GM18951 (cell line): ENCODE measurements around the gene CDH4.

Source experiments
- POLR2A ChIP-seq: IDR thresholded peaks from 4 replicates; pipeline ENCODE4 v1.6.1; 2011; ENCODE audit warnings: mild to moderate bottlenecking; ENCODE audit not compliant: insufficient read length, insufficient read depth; ENCODE audit errors: extremely low read depth
- in situ Hi-C: fragments of 300-500 bp; cut with MboI; formaldehyde crosslinking; loops from one replicate; pipeline ENCODE4 v1.12.0; 2022; ENCODE audit warnings: low sequenced_read_pairs, mixed read lengths, inconsistent platforms; ENCODE audit not compliant: unreplicated experiment

CDH4 gene

GRCh38 chr20:61801428-61801827 lies 549.4 kb downstream of the CDH4 start:
- TF ChIP-seq POLR2A = no peak
- in situ Hi-C loops = no loop called here

- TF ChIP-seq POLR2A = no peak
- in situ Hi-C loops = no loop called here
Measured at GRCh38 chr20:61801857-61802442, 549.9 kb downstream of the CDH4 start.

GRCh38 chr20:61802721-61803311 lies 550.8 kb downstream of the CDH4 start:
- TF ChIP-seq POLR2A = no peak
- in situ Hi-C loops = no loop called here

- in situ Hi-C loops = no loop called here
Measured at GRCh38 chr20:61803416-61803914, 551.4 kb downstream of the CDH4 start.

GRCh38 chr20:61803915-61804751 lies 552.1 kb downstream of the CDH4 start:
- in situ Hi-C loops = no loop called here
- no peak for TF ChIP-seq POLR2A

More at GRCh38 chr20:61803416-61803914, 551.4 kb downstream of the CDH4 start:
- no peak for TF ChIP-seq POLR2A

GRCh38 chr20:61804752-61805295 lies 552.8 kb downstream of the CDH4 start:
- TF ChIP-seq POLR2A = no peak
- in situ Hi-C loops = no loop called here

GRCh38 chr20:61805365-61805764 lies 553.3 kb downstream of the CDH4 start:
- no peak for TF ChIP-seq POLR2A
- in situ Hi-C loops = no loop called here

GRCh38 chr20:61805781-61806180 lies 553.7 kb downstream of the CDH4 start:
- TF ChIP-seq POLR2A = no peak

GRCh38 chr20:61806314-61806713 lies 554.3 kb downstream of the CDH4 start:
- TF ChIP-seq POLR2A = no peak
- in situ Hi-C loops = no loop called here

More at GRCh38 chr20:61805781-61806180, 553.7 kb downstream of the CDH4 start:
- in situ Hi-C loops = no loop called here

GRCh38 chr20:61806995-61807394 lies 554.9 kb downstream of the CDH4 start:
- TF ChIP-seq POLR2A = no peak
- in situ Hi-C loops = no loop called here

GRCh38 chr20:61807471-61808160 lies 555.6 kb downstream of the CDH4 start:
- no peak for TF ChIP-seq POLR2A
- in situ Hi-C loops = no loop called here

GRCh38 chr20:61808447-61808846 lies 556.4 kb downstream of the CDH4 start:
- no peak for TF ChIP-seq POLR2A
- in situ Hi-C loops = no loop called here
